ENCODE results near the gene PTOV1. TPM values are rescaled to one million over a fixed set of nuclear protein-coding genes. Genes with fewer than 3 reads are reported as not detected.

Gene PTOV1
- total RNA-seq, 4 donors from 2014 or later = 77.6 to 88.2 (median 87.0) TPM

DNA sequence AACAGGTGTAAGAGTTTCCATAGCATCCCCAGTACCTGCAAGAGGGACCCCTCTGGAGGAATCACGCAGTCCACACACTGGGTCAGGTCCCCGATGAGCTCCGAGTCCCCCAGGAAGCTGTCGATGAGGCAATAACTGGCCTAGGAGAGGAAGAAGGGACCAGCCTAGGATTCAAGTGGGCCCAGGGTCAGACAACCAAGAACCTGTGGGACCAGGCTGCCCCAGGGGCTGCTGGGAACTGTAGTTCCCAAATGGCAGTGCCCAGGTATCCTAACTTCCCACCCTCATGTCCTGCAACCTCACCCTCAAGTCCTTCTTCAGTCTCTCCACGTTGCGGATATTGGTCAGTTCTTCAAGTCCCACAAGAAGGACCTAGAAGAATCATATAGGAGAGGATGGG is 39.6 kb upstream of the PTOV1 start:
- H3K4me1 ChIP-seq = peaks cover 22 to 23% of the 10 kb centered on the region in 2 donors
- TF ChIP-seq, protein P1, sequence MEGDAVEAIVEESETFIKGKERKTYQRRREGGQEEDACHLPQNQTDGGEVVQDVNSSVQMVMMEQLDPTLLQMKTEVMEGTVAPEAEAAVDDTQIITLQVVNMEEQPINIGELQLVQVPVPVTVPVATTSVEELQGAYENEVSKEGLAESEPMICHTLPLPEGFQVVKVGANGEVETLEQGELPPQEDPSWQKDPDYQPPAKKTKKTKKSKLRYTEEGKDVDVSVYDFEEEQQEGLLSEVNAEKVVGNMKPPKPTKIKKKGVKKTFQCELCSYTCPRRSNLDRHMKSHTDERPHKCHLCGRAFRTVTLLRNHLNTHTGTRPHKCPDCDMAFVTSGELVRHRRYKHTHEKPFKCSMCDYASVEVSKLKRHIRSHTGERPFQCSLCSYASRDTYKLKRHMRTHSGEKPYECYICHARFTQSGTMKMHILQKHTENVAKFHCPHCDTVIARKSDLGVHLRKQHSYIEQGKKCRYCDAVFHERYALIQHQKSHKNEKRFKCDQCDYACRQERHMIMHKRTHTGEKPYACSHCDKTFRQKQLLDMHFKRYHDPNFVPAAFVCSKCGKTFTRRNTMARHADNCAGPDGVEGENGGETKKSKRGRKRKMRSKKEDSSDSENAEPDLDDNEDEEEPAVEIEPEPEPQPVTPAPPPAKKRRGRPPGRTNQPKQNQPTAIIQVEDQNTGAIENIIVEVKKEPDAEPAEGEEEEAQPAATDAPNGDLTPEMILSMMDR (IDR thresholded peaks at IDR 0.05 in 4 of 5, conservative IDR thresholded peaks at IDR 0.05 in 1 of 5) = no peak
- TF ChIP-seq POLR2A (IDR thresholded peaks at IDR 0.05) = no peak
- ATAC-seq (no peak), DNase-seq (no peak)
- intact Hi-C loops (cut with DNase I; ENCODE audit: low total_unique reads) (loop anchor here (5.0 to 10.0 kb wide), 2 partner anchors 219 to 817 kb away; partner anchors contain the start of genes GYS1, PRR12 and RUVBL2), in situ Hi-C loops (cut with MboI; ENCODE audit: low sequenced_read_pairs in 4 of 4) (loop anchor here in 2 of 4 donors (10.0 kb wide), 1 partner anchor 63 kb away; the partner anchor contains the start of genes AKT1S1 (in 2 of the 2) and TBC1D17 (in 2 of the 2))
- no peaks in the 10 kb centered on the region for H3K36me3 ChIP-seq
- H3K9me3 ChIP-seq = no peaks in the 10 kb centered on the region
- H3K27me3 ChIP-seq = no peaks in the 10 kb centered on the region
- H3K27ac ChIP-seq = peak overlapping the region; percentile 10 to 95 (median 88)
- no peak overlapping the region for H3K4me3 ChIP-seq

DNA sequence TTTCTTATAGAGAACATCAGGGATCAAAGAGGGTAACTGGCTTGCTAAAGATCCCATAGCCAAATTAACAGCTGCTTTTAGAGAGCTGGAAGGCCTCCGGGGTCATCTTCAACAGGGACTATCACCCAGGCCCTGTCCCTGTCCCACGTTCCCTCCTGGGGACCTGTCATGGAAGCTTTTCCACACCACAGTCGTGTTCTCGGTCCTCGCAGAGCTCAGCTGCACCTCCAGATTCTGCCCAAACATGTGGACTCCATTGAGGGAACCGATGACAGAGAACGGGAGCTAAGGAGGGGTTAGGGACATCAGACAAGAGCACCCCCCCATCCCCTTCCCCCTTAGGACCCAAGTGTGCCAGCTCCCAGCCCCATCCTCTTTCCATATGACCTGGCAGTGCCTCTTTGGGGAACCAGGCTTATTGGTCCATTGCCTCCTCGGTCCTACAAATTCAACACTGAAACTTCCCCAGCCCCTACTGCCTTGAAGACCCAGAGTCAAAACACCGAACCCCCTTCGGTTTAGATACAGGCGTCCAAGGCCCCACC is 38.4 kb upstream of the PTOV1 start:
- Histone ChIP-seq H3K27ac (peak overlapping the region; percentile 84 to 97 (median 94)), H3K36me3 (no peaks in the 10 kb centered on the region), H3K27me3 (no peaks in the 10 kb centered on the region), H3K4me3 (peak overlapping the region; percentile 58 to 78 (median 65)), H3K4me1 (peaks cover 30% of the 10 kb centered on the region in 2 donors), H3K9me3 (no peaks in the 10 kb centered on the region)
- no peak for ATAC-seq
- DNase-seq = no peak
- in situ Hi-C loops (cut with MboI; ENCODE audit: low sequenced_read_pairs in 4 of 4) (loop anchor here in 2 of 4 donors (10.0 kb wide), 1 partner anchor 62 kb away; the partner anchor contains the start of genes AKT1S1 (in 2 of the 2) and TBC1D17 (in 2 of the 2)), intact Hi-C loops (cut with DNase I; ENCODE audit: low total_unique reads) (loop anchor here (5.0 to 10.0 kb wide), 2 partner anchors 220 to 818 kb away; partner anchors contain the start of genes GYS1, PRR12 and RUVBL2)
- TF ChIP-seq, protein P1 (IDR thresholded peaks at IDR 0.05 in 4 of 5, conservative IDR thresholded peaks at IDR 0.05 in 1 of 5) = no peak
- TF ChIP-seq POLR2A (IDR thresholded peaks at IDR 0.05) = no peak

DNA sequence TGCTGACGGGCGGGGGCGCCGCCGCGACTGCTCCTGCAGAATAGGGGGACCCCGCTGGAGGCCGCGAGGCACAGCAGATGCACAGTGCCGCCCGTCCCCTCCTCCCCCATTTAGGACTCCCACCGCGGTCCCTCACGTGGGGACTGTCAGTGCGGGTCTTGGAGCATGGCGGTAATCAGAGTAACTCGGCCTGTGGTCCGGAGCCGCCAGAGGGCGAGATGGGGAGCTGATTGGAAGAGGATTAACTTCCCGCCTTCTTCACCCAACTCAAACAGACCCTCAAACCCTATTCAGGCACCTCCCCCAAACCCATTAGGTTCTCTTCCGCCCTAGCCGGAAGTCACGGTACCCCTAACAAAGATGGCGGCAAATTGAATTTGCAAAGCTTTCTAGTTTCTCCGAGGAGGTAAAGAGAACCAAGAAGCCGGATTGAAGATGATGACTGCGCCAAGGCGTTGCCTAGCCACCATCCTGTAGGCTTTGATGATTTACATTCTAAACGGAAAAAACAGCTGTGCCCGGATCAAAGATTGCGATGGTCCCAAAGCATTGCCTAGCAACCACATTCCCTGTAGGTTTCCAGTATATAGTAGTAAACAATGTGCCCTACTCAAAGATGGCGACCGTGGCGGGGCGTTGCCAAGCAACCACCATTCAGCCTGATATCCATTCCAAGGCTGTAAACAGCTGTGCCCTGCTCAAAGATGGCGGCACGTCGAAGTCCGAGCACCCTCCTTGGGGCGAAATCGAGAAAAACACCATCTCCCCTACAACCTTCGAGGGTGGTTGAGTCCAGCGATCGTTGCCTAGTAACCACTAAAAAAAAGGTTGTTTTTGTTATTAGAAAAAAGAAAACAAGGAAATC is 37.7 kb upstream of the PTOV1 start, which contains the start of gene FUZ:
TSS of gene FUZ (minus strand) at position 296 of the 865 bp plus-strand sequence. CDS start at position 110, 186 bp downstream.
- peak within 1 kb of the TSS; percentile 84 to 97 (median 94) for H3K27ac ChIP-seq
- DNase-seq = peak; percentile 97 to 98
- no peaks in the 10 kb centered on the region for H3K27me3 ChIP-seq
- intact Hi-C loops (cut with DNase I; ENCODE audit: low total_unique reads) = loop anchor here (1.0 to 10.0 kb wide), 4 partner anchors 63 to 818 kb away; partner anchors contain the start of genes ALDH16A1, GYS1, PRR12 and RUVBL2
- H3K36me3 ChIP-seq = no peaks in the 10 kb centered on the region
- H3K9me3 ChIP-seq = no peaks in the 10 kb centered on the region
- peaks cover 30% of the 10 kb centered on the region in 2 donors for H3K4me1 ChIP-seq
- in situ Hi-C loops (cut with MboI; ENCODE audit: low sequenced_read_pairs in 4 of 4) = loop anchor here in 2 of 4 donors (10.0 kb wide), 1 partner anchor 62 kb away; the partner anchor contains the start of genes AKT1S1 (in 2 of the 2) and TBC1D17 (in 2 of the 2)
- ATAC-seq = peak; percentile 65 to 69
- TF ChIP-seq, protein P1 (IDR thresholded peaks at IDR 0.05 in 4 of 5, conservative IDR thresholded peaks at IDR 0.05 in 1 of 5) = peak; percentile 3 to 39 (median 31)
- peak in 1 of 2 donors; percentile 9 for TF ChIP-seq POLR2A (IDR thresholded peaks at IDR 0.05)
- H3K4me3 ChIP-seq = peak within 1 kb of the TSS; percentile 58 to 78 (median 65)

DNA sequence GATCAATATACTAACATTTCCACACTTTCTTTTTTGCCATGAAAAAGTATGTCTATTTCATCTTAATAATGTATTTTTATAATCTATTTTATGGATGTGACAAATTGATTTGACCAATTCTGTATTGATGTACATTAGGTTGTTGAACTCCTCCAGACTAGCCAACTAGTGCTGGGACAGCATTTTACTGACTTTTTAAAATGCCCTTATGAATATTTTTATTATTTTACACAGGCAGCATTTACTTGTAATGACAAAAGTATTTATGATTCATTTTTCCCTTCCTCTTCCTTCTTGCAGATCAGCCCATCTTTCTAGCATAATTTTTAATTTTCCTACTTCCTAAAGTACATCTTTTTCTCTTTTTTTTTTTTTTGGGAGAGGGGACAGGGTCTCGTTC is 36.9 kb upstream of the PTOV1 start:
- TF ChIP-seq, protein P1 (IDR thresholded peaks at IDR 0.05 in 4 of 5, conservative IDR thresholded peaks at IDR 0.05 in 1 of 5) = no peak
- no peak for TF ChIP-seq POLR2A (IDR thresholded peaks at IDR 0.05)
- Histone ChIP-seq H3K36me3 (no peaks in the 10 kb centered on the region), H3K27ac (peak overlapping the region; percentile 84 to 97 (median 94)), H3K4me1 (peaks cover 32 to 33% of the 10 kb centered on the region in 2 donors), H3K9me3 (no peaks in the 10 kb centered on the region), H3K27me3 (no peaks in the 10 kb centered on the region), H3K4me3 (peak overlapping the region; percentile 58 to 78 (median 65))
- intact Hi-C loops (cut with DNase I; ENCODE audit: low total_unique reads) (loop anchor here (5.0 to 10.0 kb wide), 2 partner anchors 222 to 819 kb away; partner anchors contain the start of genes GYS1, PRR12 and RUVBL2), in situ Hi-C loops (cut with MboI; ENCODE audit: low sequenced_read_pairs in 4 of 4) (loop anchor here in 2 of 4 donors (10.0 kb wide), 1 partner anchor 61 kb away; the partner anchor contains the start of genes AKT1S1 (in 2 of the 2) and TBC1D17 (in 2 of the 2))
- ATAC-seq (no peak), DNase-seq (no peak)
